Spleen (tissue), 11 donors: ENCODE results near the gene GPR158. TPM values are rescaled to one million over a fixed set of nuclear protein-coding genes. Genes with fewer than 3 reads are reported as not detected.

Source experiments
- DNase-seq: peaks from one replicate; pipeline ENCODE4 v3.0.0-alpha.2; 2020
- H3K27ac ChIP-seq, 8 donors: fragments of 200-600 bp; sonication (generic) in 7 of 8; 1 replicate in 4 of 8; 2 replicates in 4 of 8; pipeline versions ENCODE4 v1.5.0 to v1.8.0; 2016 to 2021; ENCODE audit warnings: inconsistent platforms in 4 of 8, mild to moderate bottlenecking in 4 of 8, moderate library complexity in 1 of 8
- H3K27me3 ChIP-seq, 7 donors: fragments of 200-600 bp; sonication (generic) in 6 of 7; replicated peaks in 1 of 7; 1 replicate in 4 of 7; 2 replicates in 3 of 7; pipeline versions ENCODE4 v1.5.0 to v1.8.0; 2016 to 2021; ENCODE audit warnings: inconsistent platforms in 3 of 7, mild to moderate bottlenecking in 1 of 7
- H3K36me3 ChIP-seq, 6 donors: fragments of 200-600 bp; sonication (generic) in 5 of 6; 1 replicate in 4 of 6; 2 replicates in 2 of 6; pipeline versions ENCODE4 v1.5.0 to v1.8.0; 2016 to 2021; ENCODE audit warnings: inconsistent platforms in 2 of 6
- H3K4me1 ChIP-seq, 6 donors: fragments of 200-600 bp; sonication (generic) in 5 of 6; 1 replicate in 3 of 6; 2 replicates in 3 of 6; pipeline versions ENCODE4 v1.5.0 to v1.8.0; 2016 to 2021; ENCODE audit warnings: inconsistent platforms in 3 of 6
- H3K4me3 ChIP-seq, 8 donors: fragments of 200-600 bp; sonication (generic) in 7 of 8; 1 replicate in 4 of 8; 2 replicates in 4 of 8; pipeline versions ENCODE4 v1.5.0 to v1.8.0; 2016 to 2021; ENCODE audit warnings: inconsistent platforms in 4 of 8, mild to moderate bottlenecking in 4 of 8, moderate library complexity in 2 of 8
- H3K9me3 ChIP-seq, 8 donors: fragments of 200-600 bp; sonication (generic) in 7 of 8; 1 replicate in 4 of 8; 2 replicates in 4 of 8; pipeline versions ENCODE4 v1.5.0 to v1.8.0; 2016 to 2021; ENCODE audit warnings: inconsistent platforms in 4 of 8
- POLR2A ChIP-seq, 3 donors: fragments of 450-650 bp; IDR thresholded peaks; one replicate each; pipeline ENCODE4 v1.5.1; 2017; ENCODE audit warnings: antibody characterized with exemption in 3 of 3, mild to moderate bottlenecking in 1 of 3
- POLR2AphosphoS5 ChIP-seq, 3 donors: sonication (generic); formaldehyde crosslinking; IDR thresholded peaks; one replicate each; pipeline ENCODE4 v1.5.1; 2017; ENCODE audit warnings: antibody characterized with exemption in 3 of 3
- WGBS, 5 donors: extraction: QIAGEN DNeasy Blood & Tissue Kit in 3 of 5; methylation state at CpG; one replicate each; pipeline versions ENCODE4 v1.1.5 to v1.1.7; 2013 to 2018; 5-methylcytosine and 5-hydroxymethylcytosine counted together
- intact Hi-C: fragments of 100-400 bp; cut with DNase I; formaldehyde crosslinking; loops from one replicate; pipeline ENCODE4 v1.15.0; 2023; ENCODE audit warnings: low total_unique reads
- polyA plus RNA-seq, 3 donors: library from polyadenylated mRNA; stranded (reverse); fragments of 200-250 nt; gene quantifications; one replicate each; pipeline ENCODE4 v1.2.1, GENCODE V29; 2013
- small RNA-seq, 4 donors: library from RNA; depleted of rRNA; stranded (forward); fragments of <200 nt; gene quantifications; one replicate each; pipeline ENCODE3, GENCODE V24; 2016
- total RNA-seq, 7 donors: library from RNA; depleted of rRNA in 3 of 7; stranded (reverse); fragments of >200 nt in 3 of 7; fragmentation: NEBNext Ultra II Directional in 4 of 7; extraction: Animal tissue kit (Norgen Biotek cat#: 25700) in 4 of 7; gene quantifications; one replicate each; pipeline versions ENCODE4 v1.1.0 to v1.2.1, GENCODE V29; 2016 to 2021
- TF ChIP-seq, protein P1 (sequence below), 11 experiments: fragments of 200-600 bp in 7 of 11; fragments of 450-650 bp in 4 of 11; sonication (generic) in 4 of 11; IDR thresholded peaks in 8 of 11; conservative IDR thresholded peaks in 3 of 11; 1 replicate in 7 of 11; 2 replicates in 4 of 11; pipeline versions ENCODE4 v1.4.0 to v1.8.0; 2016 to 2021; ENCODE audit warnings: antibody characterized with exemption in 11 of 11, inconsistent platforms in 4 of 11, mild to moderate bottlenecking in 1 of 11
- donor health status: healthy with polysubstance abuse.
- donor health status: DM: no; HTN: no; CAD: no; lungs with moderate emphysema.
- donor health status: DM: no; HTN: no; CAD: no.
- donor health status: Bipolar disorder and iron deficiency.
- donor health status: healthy.
- donor health status: DM: no; HTN: no; CAD: no.
- donor health status: DM: yes; HTN: yes; CAD: no.

The GPR158 gene
- total and polyA plus RNA-seq, 10 donors: 0.03 to 0.79 (median 0.16) TPM

DNA sequence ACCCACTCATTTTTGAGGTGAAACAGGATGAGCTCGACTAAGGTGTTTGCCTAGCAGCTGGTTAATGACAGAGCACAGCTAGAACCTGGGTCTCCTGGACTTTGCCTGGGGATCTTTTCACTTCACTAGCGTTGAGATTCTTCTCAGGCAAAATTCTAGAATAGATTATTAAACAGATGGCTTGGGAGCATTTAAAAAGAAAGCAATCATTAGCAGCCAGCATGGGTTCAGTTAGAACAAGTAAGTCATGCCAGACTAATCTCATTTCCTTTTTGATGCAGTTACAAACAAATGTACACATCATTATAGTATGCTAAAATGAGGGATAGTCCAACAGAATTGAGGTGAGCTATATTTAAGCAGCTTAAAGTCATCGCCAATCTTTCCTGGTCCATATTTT is 467.9 kb downstream of the GPR158 start:
- intact Hi-C loops: no loop called here
- Histone ChIP-seq H3K4me3 (no peak overlapping the region), H3K36me3 (no peaks in the 10 kb centered on the region), H3K9me3 (no peaks in the 10 kb centered on the region), H3K4me1 (no peaks in the 10 kb centered on the region), H3K27ac (no peak overlapping the region), H3K27me3 (no peaks in the 10 kb centered on the region)
- no peak for DNase-seq
- WGBS, 5 donors: 72 to 85% (median 78%) methylated on average over 3 of the region's 3 CpGs
- no peak for TF ChIP-seq POLR2A (IDR thresholded peaks at IDR 0.05)
- TF ChIP-seq POLR2AphosphoS5 (IDR thresholded peaks at IDR 0.05): no peak
- TF ChIP-seq, protein P1, sequence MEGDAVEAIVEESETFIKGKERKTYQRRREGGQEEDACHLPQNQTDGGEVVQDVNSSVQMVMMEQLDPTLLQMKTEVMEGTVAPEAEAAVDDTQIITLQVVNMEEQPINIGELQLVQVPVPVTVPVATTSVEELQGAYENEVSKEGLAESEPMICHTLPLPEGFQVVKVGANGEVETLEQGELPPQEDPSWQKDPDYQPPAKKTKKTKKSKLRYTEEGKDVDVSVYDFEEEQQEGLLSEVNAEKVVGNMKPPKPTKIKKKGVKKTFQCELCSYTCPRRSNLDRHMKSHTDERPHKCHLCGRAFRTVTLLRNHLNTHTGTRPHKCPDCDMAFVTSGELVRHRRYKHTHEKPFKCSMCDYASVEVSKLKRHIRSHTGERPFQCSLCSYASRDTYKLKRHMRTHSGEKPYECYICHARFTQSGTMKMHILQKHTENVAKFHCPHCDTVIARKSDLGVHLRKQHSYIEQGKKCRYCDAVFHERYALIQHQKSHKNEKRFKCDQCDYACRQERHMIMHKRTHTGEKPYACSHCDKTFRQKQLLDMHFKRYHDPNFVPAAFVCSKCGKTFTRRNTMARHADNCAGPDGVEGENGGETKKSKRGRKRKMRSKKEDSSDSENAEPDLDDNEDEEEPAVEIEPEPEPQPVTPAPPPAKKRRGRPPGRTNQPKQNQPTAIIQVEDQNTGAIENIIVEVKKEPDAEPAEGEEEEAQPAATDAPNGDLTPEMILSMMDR (IDR thresholded peaks at IDR 0.05 in 8 of 11, conservative IDR thresholded peaks at IDR 0.05 in 3 of 11): no peak

DNA sequence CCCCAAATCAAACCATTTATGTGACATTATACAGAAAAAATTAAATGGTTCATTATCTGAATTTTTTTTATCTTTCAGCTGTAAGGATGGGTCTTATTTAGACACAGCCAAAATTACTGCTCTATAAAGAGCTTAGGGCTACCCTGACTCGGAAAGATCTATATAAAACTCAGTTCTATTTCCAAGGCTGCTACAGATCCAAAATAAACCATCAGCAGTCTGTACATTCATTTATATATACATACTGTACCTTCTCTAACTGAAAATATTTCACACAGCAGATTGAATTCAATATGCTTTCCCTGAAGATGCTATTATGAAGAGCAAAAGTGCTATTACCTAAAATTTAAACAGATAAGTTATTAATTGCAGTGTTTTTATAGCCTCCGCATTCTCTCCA is 471.6 kb downstream of the GPR158 start:
- intact Hi-C loops: no loop called here
- TF ChIP-seq, protein P1 (IDR thresholded peaks at IDR 0.05 in 8 of 11, conservative IDR thresholded peaks at IDR 0.05 in 3 of 11): no peak
- TF ChIP-seq POLR2A (IDR thresholded peaks at IDR 0.05): no peak
- TF ChIP-seq POLR2AphosphoS5 (IDR thresholded peaks at IDR 0.05): no peak
- H3K27ac ChIP-seq: no peak overlapping the region
- no peak overlapping the region for H3K4me3 ChIP-seq
- no peak for DNase-seq
- 72 to 89% (median 78%) methylated on average over 2 of the region's 2 CpGs for WGBS, 5 donors
- H3K4me1 ChIP-seq: no peaks in the 10 kb centered on the region
- H3K36me3 ChIP-seq: no peaks in the 10 kb centered on the region
- H3K9me3 ChIP-seq: no peaks in the 10 kb centered on the region
- no peaks in the 10 kb centered on the region for H3K27me3 ChIP-seq

DNA sequence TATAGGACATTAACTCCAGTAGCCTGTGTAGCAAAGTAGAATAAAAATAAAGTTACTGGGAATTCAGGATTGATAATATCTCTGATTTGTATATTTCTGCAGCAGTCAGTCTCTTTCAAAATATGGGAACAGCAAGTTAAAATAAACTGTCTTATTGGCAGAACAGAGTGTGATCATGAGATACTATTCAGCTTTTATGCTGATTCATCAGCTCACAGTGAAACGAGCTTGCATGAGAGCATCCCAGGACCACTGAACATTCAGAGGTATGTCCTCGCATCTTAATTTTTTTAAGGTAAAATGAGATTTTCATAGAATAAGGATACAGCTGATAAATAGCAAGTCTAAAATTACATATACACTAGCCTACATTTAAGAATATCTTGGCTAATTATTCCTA is 476.7 kb downstream of the GPR158 start:
- Histone ChIP-seq H3K9me3 (no peaks in the 10 kb centered on the region), H3K4me3 (no peak overlapping the region), H3K36me3 (no peaks in the 10 kb centered on the region), H3K27ac (no peak overlapping the region), H3K27me3 (no peaks in the 10 kb centered on the region), H3K4me1 (no peaks in the 10 kb centered on the region)
- TF ChIP-seq POLR2A (IDR thresholded peaks at IDR 0.05): no peak
- no peak for TF ChIP-seq POLR2AphosphoS5 (IDR thresholded peaks at IDR 0.05)
- TF ChIP-seq, protein P1 (IDR thresholded peaks at IDR 0.05 in 8 of 11, conservative IDR thresholded peaks at IDR 0.05 in 3 of 11): no peak
- intact Hi-C loops: no loop called here
- DNase-seq: no peak
- 60 to 77% (median 67%) methylated on average over 2 of the region's 2 CpGs for WGBS, 5 donors

Small RNAs within 50 kb of the gene (small RNA-seq; reads per million reads assigned to genes)
- 0 reads per million in 4 donors for gene RN7SKP220

Other genes with a start within 250 kb of the GPR158 start
- 1 to 10 TPM in 6 of 7 donors, under 1 TPM in 1; 0.85 to 3.8 (median 2.9) TPM for gene PRTFDC1, start 222.4 kb upstream of the GPR158 start, total RNA-seq
- 1 to 10 TPM; 1.7 to 3.1 (median 2.3) TPM for gene PRTFDC1, start 222.4 kb upstream of the GPR158 start, polyA plus RNA-seq
- 1 to 10 TPM in 1 of 7 donors, under 1 TPM in 3, not detected in 3; 0.32 to 1.1 (median 0.59) TPM for gene ENKUR, start 158.8 kb upstream of the GPR158 start, total RNA-seq
- under 1 TPM; 0.03 to 0.22 (median 0.15) TPM for gene ENKUR, start 158.8 kb upstream of the GPR158 start, polyA plus RNA-seq
- 1 to 10 TPM; 2.2 to 4.3 (median 2.8) TPM for gene THNSL1, start 158.4 kb upstream of the GPR158 start, total RNA-seq
- 1 to 10 TPM; 1.5 to 3.0 (median 2.6) TPM for gene THNSL1, start 158.4 kb upstream of the GPR158 start, polyA plus RNA-seq